H1 (cell line): ENCODE data around the gene MYDGF. TPM values are rescaled to one million over a fixed set of nuclear protein-coding genes. Genes with fewer than 3 reads are reported as not detected.

Source experiments
- ATF2 ChIP-seq: IDR thresholded peaks from 2 replicates; pipeline ENCODE4 v1.6.1; 2012; ENCODE audit warnings: low read length, inconsistent platforms
- BACH1 ChIP-seq: IDR thresholded peaks from 2 replicates; pipeline ENCODE4 v1.6.1; 2012; ENCODE audit warnings: low read length, improper control_type of control experiment
- CBX5 ChIP-seq: fragments of 300-800, 300-1000 bp; sonication (generic); IDR thresholded peaks from 2 replicates; pipeline ENCODE4 v1.7.1; 2016; ENCODE audit warnings: antibody characterized with exemption, low read length, low read depth
- CBX8 ChIP-seq: fragments of 300-800, 300-1000 bp; sonication (generic); IDR thresholded peaks from 2 replicates; pipeline ENCODE4 v1.7.1; 2016; ENCODE audit warnings: low read depth, low read length, borderline replicate concordance
- CHD2 ChIP-seq: IDR thresholded peaks from 2 replicates; pipeline ENCODE4 v1.6.1; 2012; ENCODE audit warnings: low read length, improper control_type of control experiment
- EZH2 ChIP-seq: fragments of 200-600 bp; sonication (generic); IDR thresholded peaks from 2 replicates; pipeline ENCODE4 v1.7.1; 2012; ENCODE audit warnings: low read depth, mild to moderate bottlenecking, moderate library complexity, low read length, inconsistent platforms; ENCODE audit not compliant: severe bottlenecking
- GTF2F1 ChIP-seq: IDR thresholded peaks from 2 replicates; pipeline ENCODE4 v1.6.1; 2012; ENCODE audit warnings: low read depth, low read length, improper control_type of control experiment, borderline replicate concordance
- HDAC6 ChIP-seq: IDR thresholded peaks from one replicate; pipeline ENCODE4 v1.7.1; 2012; ENCODE audit warnings: low read depth, mild to moderate bottlenecking, inconsistent platforms, low read length, moderate library complexity
- JUN ChIP-seq: IDR thresholded peaks from 2 replicates; pipeline ENCODE4 v1.6.1; 2011; ENCODE audit warnings: low read depth, mild to moderate bottlenecking, improper control_type of control experiment, low read length
- JUND ChIP-seq: IDR thresholded peaks from 2 replicates; pipeline ENCODE4 v1.6.1; 2011; ENCODE audit warnings: mild to moderate bottlenecking, improper control_type of control experiment, low read length
- KDM4A ChIP-seq: IDR thresholded peaks from one replicate; pipeline ENCODE4 v1.7.1; 2012; ENCODE audit warnings: low read depth, mild to moderate bottlenecking, moderate library complexity, low read length, inconsistent platforms; ENCODE audit not compliant: severe bottlenecking
- PHF8 ChIP-seq: fragments of 200-600 bp; sonication (generic); conservative IDR thresholded peaks from 2 replicates; pipeline ENCODE4 v1.7.1; 2012; ENCODE audit warnings: low read depth, mild to moderate bottlenecking, inconsistent platforms, low read length, moderate library complexity
- RAD21 ChIP-seq, 2 experiments: IDR thresholded peaks in 1 of 2; conservative IDR thresholded peaks in 1 of 2; 2 replicates each; pipeline ENCODE4 v1.6.1; 2011; ENCODE audit warnings: low read depth in 2 of 2, low read length in 2 of 2, improper control_type of control experiment in 1 of 2, inconsistent platforms in 1 of 2, mild to moderate bottlenecking in 1 of 2, moderate library complexity in 1 of 2
- RFX5 ChIP-seq: IDR thresholded peaks from 2 replicates; pipeline ENCODE4 v1.6.1; 2011; ENCODE audit warnings: low read depth, low read length, improper control_type of control experiment, borderline replicate concordance
- RXRA ChIP-seq: IDR thresholded peaks from 2 replicates; pipeline ENCODE4 v1.6.1; 2011; ENCODE audit warnings: low read depth, mild to moderate bottlenecking, low read length, moderate library complexity; ENCODE audit not compliant: insufficient read depth
- SRF ChIP-seq: IDR thresholded peaks from 2 replicates; pipeline ENCODE4 v1.6.1; 2011; ENCODE audit warnings: mild to moderate bottlenecking, low read depth, low read length, moderate library complexity
- TAF1 ChIP-seq: IDR thresholded peaks from 2 replicates; pipeline ENCODE4 v1.6.1; 2011; ENCODE audit warnings: mild to moderate bottlenecking, low read depth, low read length
- TCF12 ChIP-seq: IDR thresholded peaks from 2 replicates; pipeline ENCODE4 v1.6.1; 2011; ENCODE audit warnings: low read depth, mild to moderate bottlenecking, low read length
- TEAD4 ChIP-seq: IDR thresholded peaks from 2 replicates; pipeline ENCODE4 v1.6.1; 2012; ENCODE audit warnings: low read depth, low read length, inconsistent platforms, mixed read lengths
- USF2 ChIP-seq: IDR thresholded peaks from 2 replicates; pipeline ENCODE4 v1.6.1; 2011; ENCODE audit warnings: low read length, improper control_type of control experiment
- YY1 ChIP-seq: IDR thresholded peaks from 2 replicates; pipeline ENCODE4 v1.6.1; 2011; ENCODE audit warnings: low read depth, mild to moderate bottlenecking, low read length
- ZNF274 ChIP-seq: IDR thresholded peaks from 2 replicates; pipeline ENCODE4 v1.7.0; 2012; ENCODE audit warnings: low read length, borderline replicate concordance; ENCODE audit errors: extremely low read depth
- polyA plus RNA-seq, 7 experiments: library from polyadenylated mRNA; depleted of rRNA in 3 of 7; stranded (reverse) in 5 of 7; unstranded in 2 of 7; fragments of >200 nt in 5 of 7; fragments of 200-250 nt in 2 of 7; gene quantifications; 1 replicate in 5 of 7; 2 replicates in 1 of 7; 4 replicates in 1 of 7; pipeline versions ENCODE4 v1.2.1 to v1.2.3, GENCODE V29; 2011 to 2013; ENCODE audit warnings: missing spikeins in 2 of 7, mixed read lengths in 2 of 7
- total RNA-seq: library from RNA; stranded (reverse); fragmentation: NEBNext Ultra II Directional; extraction: Animal tissue kit (Norgen Biotek cat#: 25700); gene quantifications from 2 replicates; pipeline ENCODE4 v1.2.1, GENCODE V29; 2021

MYDGF gene
- total and polyA plus RNA-seq, 2 of the 8 experiments (the other 6 are each of a cell fraction or from before 2014, with no cell fraction given) = 40.6 to 51.1 TPM

- TF ChIP-seq USF2 (peak; percentile 55; the same call in 1 of the 2 replicates), ATF2 (no peak), BACH1 (no peak; the same call in 1 of the 2 replicates), RXRA (no peak), GTF2F1 (no peak), RAD21 (IDR thresholded peaks at IDR 0.05 in 1 of 2, conservative IDR thresholded peaks at IDR 0.05 in 1 of 2; ENCODE audit: low read depth in 2 of 2, low read length in 2 of 2) (no peak), ZNF274 (no peak), TEAD4 (no peak), JUND (no peak), CBX5 (no peak), TCF12 (no peak), JUN (no peak), EZH2 (no peak), HDAC6 (no peak), YY1 (peak; percentile 75), CBX8 (no peak), TAF1 (peak; percentile 37; the same call in 1 of the 2 replicates), SRF (no peak), RFX5 (no peak), PHF8 (peak; percentile 42; the same call in 1 of the 2 replicates), CHD2 (peak; percentile 68; the same call in 1 of the 2 replicates), KDM4A (no peak)
These were observed 31.2 kb downstream of the MYDGF start, which contains the start of gene TNFAIP8L1 (continued) for GRCh38 chr19:4638828-4639530.
